GM13977 (cell line): ENCODE measurements around the gene OTOR.

Source experiments
- DNase-seq: peaks from one replicate; pipeline ENCODE4 v3.0.0; 2012; ENCODE audit warnings: low spot score
- in situ Hi-C: fragments of 300-500 bp; cut with MboI; formaldehyde crosslinking; loops from one replicate; pipeline ENCODE4 v1.12.0; 2022; ENCODE audit warnings: low sequenced_read_pairs, low pct_unique_long_range_greater_than_20kb, mixed read lengths, inconsistent platforms; ENCODE audit not compliant: unreplicated experiment
- TF ChIP-seq, protein P1 (sequence below): IDR thresholded peaks from 2 replicates; pipeline ENCODE4 v1.5.1; 2012; ENCODE audit warnings: mild to moderate bottlenecking, control low read depth; ENCODE audit not compliant: insufficient read depth; ENCODE audit errors: extremely low read depth, missing control alignments

OTOR gene

GRCh38 chr20:16777126-16777525, 29.0 kb downstream of the OTOR start:
- TF ChIP-seq, protein P1, sequence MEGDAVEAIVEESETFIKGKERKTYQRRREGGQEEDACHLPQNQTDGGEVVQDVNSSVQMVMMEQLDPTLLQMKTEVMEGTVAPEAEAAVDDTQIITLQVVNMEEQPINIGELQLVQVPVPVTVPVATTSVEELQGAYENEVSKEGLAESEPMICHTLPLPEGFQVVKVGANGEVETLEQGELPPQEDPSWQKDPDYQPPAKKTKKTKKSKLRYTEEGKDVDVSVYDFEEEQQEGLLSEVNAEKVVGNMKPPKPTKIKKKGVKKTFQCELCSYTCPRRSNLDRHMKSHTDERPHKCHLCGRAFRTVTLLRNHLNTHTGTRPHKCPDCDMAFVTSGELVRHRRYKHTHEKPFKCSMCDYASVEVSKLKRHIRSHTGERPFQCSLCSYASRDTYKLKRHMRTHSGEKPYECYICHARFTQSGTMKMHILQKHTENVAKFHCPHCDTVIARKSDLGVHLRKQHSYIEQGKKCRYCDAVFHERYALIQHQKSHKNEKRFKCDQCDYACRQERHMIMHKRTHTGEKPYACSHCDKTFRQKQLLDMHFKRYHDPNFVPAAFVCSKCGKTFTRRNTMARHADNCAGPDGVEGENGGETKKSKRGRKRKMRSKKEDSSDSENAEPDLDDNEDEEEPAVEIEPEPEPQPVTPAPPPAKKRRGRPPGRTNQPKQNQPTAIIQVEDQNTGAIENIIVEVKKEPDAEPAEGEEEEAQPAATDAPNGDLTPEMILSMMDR: no peak
- DNase-seq: no peak
- in situ Hi-C loops: no loop called here

DNA sequence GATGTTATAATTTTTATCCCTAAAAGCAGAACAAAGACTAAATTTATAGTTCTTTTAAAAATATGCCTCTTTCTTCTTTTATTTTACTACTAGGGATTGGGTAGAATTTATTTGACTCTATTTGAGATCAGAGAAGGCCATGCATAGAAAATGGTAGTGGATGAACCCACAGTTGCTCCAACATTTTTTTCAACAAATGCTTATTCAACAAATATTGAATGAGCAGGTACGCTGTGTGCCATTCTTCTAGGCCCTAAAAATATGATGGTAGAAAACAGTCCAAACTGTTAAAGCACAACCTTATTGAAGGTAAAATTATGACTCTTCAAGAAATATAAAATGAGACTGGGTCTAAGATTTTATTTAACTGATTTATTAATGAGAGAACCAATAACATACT, 30.0 kb downstream of the OTOR start:
- in situ Hi-C loops: no loop called here
- DNase-seq: no peak
- TF ChIP-seq, protein P1: no peak

GRCh38 chr20:16781496-16781895, 33.3 kb downstream of the OTOR start:
- in situ Hi-C loops: no loop called here
- TF ChIP-seq, protein P1: no peak
- no peak for DNase-seq

GRCh38 chr20:16785226-16785625, 37.1 kb downstream of the OTOR start:
- in situ Hi-C loops: no loop called here
- TF ChIP-seq, protein P1: no peak
- DNase-seq: no peak
